Spleen (tissue), 7 donors: ENCODE measurements around the gene HYAL2.

Source experiments
- POLR2A ChIP-seq, 3 donors: fragments of 450-650 bp; IDR thresholded peaks; one replicate each; pipeline ENCODE4 v1.5.1; 2017; ENCODE audit warnings: antibody characterized with exemption in 3 of 3, mild to moderate bottlenecking in 1 of 3
- POLR2AphosphoS5 ChIP-seq, 3 donors: sonication (generic); formaldehyde crosslinking; IDR thresholded peaks; one replicate each; pipeline ENCODE4 v1.5.1; 2017; ENCODE audit warnings: antibody characterized with exemption in 3 of 3
- TF ChIP-seq, protein P1 (sequence below), 11 experiments: fragments of 200-600 bp in 7 of 11; fragments of 450-650 bp in 4 of 11; sonication (generic) in 4 of 11; IDR thresholded peaks in 8 of 11; conservative IDR thresholded peaks in 3 of 11; 1 replicate in 7 of 11; 2 replicates in 4 of 11; pipeline versions ENCODE4 v1.4.0 to v1.8.0; 2016 to 2021; ENCODE audit warnings: antibody characterized with exemption in 11 of 11, inconsistent platforms in 4 of 11, mild to moderate bottlenecking in 1 of 11
- donor health status: DM: no; HTN: no; CAD: no; lungs with moderate emphysema.
- donor health status: DM: no; HTN: no; CAD: no.
- donor health status: DM: no; HTN: no; CAD: no.

DNA sequence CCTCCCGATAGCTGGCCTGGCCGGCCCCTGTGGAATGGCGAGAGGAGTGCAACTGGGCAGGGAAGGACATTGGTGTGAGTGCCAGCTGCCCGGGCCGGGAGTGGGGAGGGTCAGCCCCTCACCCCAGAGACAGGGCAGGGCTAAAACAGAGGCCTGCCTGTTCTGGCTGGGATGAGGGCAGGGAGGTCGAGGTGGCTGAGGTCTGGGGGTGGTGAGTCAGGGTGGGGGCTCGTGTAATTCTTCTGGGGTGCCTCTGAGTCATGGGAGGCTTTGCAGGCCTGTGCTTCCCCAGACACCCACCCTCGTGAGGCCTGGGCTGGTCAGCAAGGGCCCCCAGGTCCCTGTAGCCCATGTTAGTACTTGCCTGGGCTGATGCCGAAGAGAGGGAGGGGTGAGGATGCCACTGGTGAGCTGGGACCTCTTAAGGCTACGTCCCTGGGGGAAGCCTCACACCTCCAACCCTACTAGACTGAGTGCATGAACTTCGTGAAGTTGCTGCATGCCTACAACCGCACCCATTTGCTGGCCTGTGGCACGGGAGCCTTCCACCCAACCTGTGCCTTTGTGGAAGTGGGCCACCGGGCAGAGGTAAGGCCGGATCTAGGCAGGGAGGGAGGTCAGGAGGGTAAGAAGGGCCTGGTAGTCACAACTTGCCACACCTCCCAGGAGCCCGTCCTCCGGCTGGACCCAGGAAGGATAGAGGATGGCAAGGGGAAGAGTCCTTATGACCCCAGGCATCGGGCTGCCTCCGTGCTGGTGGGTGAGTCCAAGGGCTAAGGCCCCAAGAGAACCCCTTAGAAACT, 51.9 kb downstream of the HYAL2 start:
- TF ChIP-seq, protein P1, sequence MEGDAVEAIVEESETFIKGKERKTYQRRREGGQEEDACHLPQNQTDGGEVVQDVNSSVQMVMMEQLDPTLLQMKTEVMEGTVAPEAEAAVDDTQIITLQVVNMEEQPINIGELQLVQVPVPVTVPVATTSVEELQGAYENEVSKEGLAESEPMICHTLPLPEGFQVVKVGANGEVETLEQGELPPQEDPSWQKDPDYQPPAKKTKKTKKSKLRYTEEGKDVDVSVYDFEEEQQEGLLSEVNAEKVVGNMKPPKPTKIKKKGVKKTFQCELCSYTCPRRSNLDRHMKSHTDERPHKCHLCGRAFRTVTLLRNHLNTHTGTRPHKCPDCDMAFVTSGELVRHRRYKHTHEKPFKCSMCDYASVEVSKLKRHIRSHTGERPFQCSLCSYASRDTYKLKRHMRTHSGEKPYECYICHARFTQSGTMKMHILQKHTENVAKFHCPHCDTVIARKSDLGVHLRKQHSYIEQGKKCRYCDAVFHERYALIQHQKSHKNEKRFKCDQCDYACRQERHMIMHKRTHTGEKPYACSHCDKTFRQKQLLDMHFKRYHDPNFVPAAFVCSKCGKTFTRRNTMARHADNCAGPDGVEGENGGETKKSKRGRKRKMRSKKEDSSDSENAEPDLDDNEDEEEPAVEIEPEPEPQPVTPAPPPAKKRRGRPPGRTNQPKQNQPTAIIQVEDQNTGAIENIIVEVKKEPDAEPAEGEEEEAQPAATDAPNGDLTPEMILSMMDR (IDR thresholded peaks at IDR 0.05 in 8 of 11, conservative IDR thresholded peaks at IDR 0.05 in 3 of 11) = no peak
- TF ChIP-seq POLR2AphosphoS5 (IDR thresholded peaks at IDR 0.05) (no peak), POLR2A (IDR thresholded peaks at IDR 0.05) (no peak)
